GM06990 (cell line): Measurements from ENCODE around the gene COL5A3.
"Not testable (repeated sequence)": the region's sequence is repeated elsewhere in the genome, so short reads cannot be mapped to it uniquely, and the experiment has no call there.

Experiments
- DNase-seq: peaks from one replicate; pipeline ENCODE4 v3.0.0-alpha.2; 2011; ENCODE audit not compliant: insufficient read length; ENCODE audit errors: extremely low read depth
- H3K27me3 ChIP-seq: replicated peaks from 2 replicates; pipeline ENCODE4 v1.6.0; 2011; ENCODE audit warnings: low read length; ENCODE audit not compliant: control insufficient read depth, insufficient read depth
- H3K36me3 ChIP-seq: 2 replicates; pipeline ENCODE4 v1.5.1; 2011; ENCODE audit warnings: low read length; ENCODE audit not compliant: control insufficient read depth, insufficient read depth
- H3K4me3 ChIP-seq: replicated peaks from 2 replicates; pipeline ENCODE4 v1.5.1; 2011; ENCODE audit warnings: low read depth, mild to moderate bottlenecking, control low read depth, low read length
- CTCF ChIP-seq: IDR thresholded peaks from 2 replicates; pipeline ENCODE4 v1.5.1; 2011; ENCODE audit warnings: low read length, control low read depth, mild to moderate bottlenecking, inconsistent platforms; ENCODE audit not compliant: insufficient read depth, poor library complexity, severe bottlenecking

Gene COL5A3

GRCh38 chr19:9952276-9952675 is 58.0 kb downstream of the COL5A3 start:
- Histone ChIP-seq H3K36me3 (no peaks in the 10 kb centered on the region), H3K4me3 (no peak overlapping the region), H3K27me3 (no peaks in the 10 kb centered on the region; the same call in 1 of the 2 replicates)
- no peak for TF ChIP-seq CTCF
- no peak for DNase-seq

GRCh38 chr19:9947441-9947840 is 62.9 kb downstream of the COL5A3 start:
- no peak for DNase-seq
- Histone ChIP-seq H3K36me3 (no peaks in the 10 kb centered on the region), H3K4me3 (no peak overlapping the region), H3K27me3 (no peaks in the 10 kb centered on the region)
- no peak for TF ChIP-seq CTCF

GRCh38 chr19:9946528-9947125 is 63.7 kb downstream of the COL5A3 start:
- not testable (repeated sequence) for H3K4me3 ChIP-seq, H3K36me3 ChIP-seq, DNase-seq, H3K27me3 ChIP-seq

GRCh38 chr19:9945319-9945966 is 64.9 kb downstream of the COL5A3 start:
- no peak for DNase-seq

GRCh38 chr19:9943744-9944143 is 66.6 kb downstream of the COL5A3 start:
- no peak overlapping the region for H3K4me3 ChIP-seq
- DNase-seq = no peak
- H3K27me3 ChIP-seq = no peaks in the 10 kb centered on the region
- TF ChIP-seq CTCF = no peak
- no peaks in the 10 kb centered on the region for H3K36me3 ChIP-seq

More at GRCh38 chr19:9945319-9945966, 64.9 kb downstream of the COL5A3 start:
- no peak overlapping the region for H3K4me3 ChIP-seq
- no peak for TF ChIP-seq CTCF
- no peaks in the 10 kb centered on the region for H3K36me3 ChIP-seq
- no peaks in the 10 kb centered on the region for H3K27me3 ChIP-seq

GRCh38 chr19:9941671-9942070 is 68.6 kb downstream of the COL5A3 start:
- DNase-seq = no peak
- H3K27me3 ChIP-seq = no peaks in the 10 kb centered on the region
- TF ChIP-seq CTCF = no peak
- no peaks in the 10 kb centered on the region for H3K36me3 ChIP-seq
- no peak overlapping the region for H3K4me3 ChIP-seq
